ENCODE results near the gene HOXD8.
A peak's percentile ranks its signal among the peaks of the same experiment; 100 is the strongest.

HOXD8 gene

GRCh38 chr2:176158855-176159662, 29.6 kb downstream of the HOXD8 start:
- no peak overlapping the region for H3K14ac ChIP-seq (ENCODE audit: low read length)
- no peak overlapping the region for H2BK15ac ChIP-seq (ENCODE audit: low read length)
- WGBS, 2 donors (ENCODE audit: extremely low coverage in 2 of 2, insufficient read length in 2 of 2, insufficient replicate concordance in 1 of 2), result no CpG with 5 or more reads among the region's 39 CpGs
- H3K9ac ChIP-seq (ENCODE audit: low read depth, low read length, poor library complexity), result no peak overlapping the region
- H3K27me3 ChIP-seq (ENCODE audit: control insufficient read depth in 3 of 3, insufficient read depth in 3 of 3, low read depth in 1 of 3, low read length in 3 of 3), result peaks cover 73 to 100% (median 98%) of the 10 kb centered on the region in 3 experiments
- H2BK12ac ChIP-seq (ENCODE audit: low read length), result no peak overlapping the region
- peak overlapping the region; percentile 82 for H2AFZ ChIP-seq (ENCODE audit: low read length)
- no peak overlapping the region for H3K18ac ChIP-seq (ENCODE audit: low read length)
- no peak for DNase-seq (ENCODE audit: low spot score)
- no peak overlapping the region for H3K4ac ChIP-seq (ENCODE audit: low read length)
- no peak overlapping the region for H4K91ac ChIP-seq (ENCODE audit: low read depth, low read length, poor library complexity)
- H3K4me1 ChIP-seq (ENCODE audit: control insufficient read depth in 2 of 2, insufficient read depth in 1 of 2, low read depth in 1 of 2, low read length in 2 of 2), result peaks cover 0 to 16% of the 10 kb centered on the region in 2 donors
- no peak overlapping the region for H2BK5ac ChIP-seq (ENCODE audit: low read length)
- H3K79me1 ChIP-seq (ENCODE audit: low read depth, low read length), result no peaks in the 10 kb centered on the region
- H3K4me2 ChIP-seq (ENCODE audit: insufficient read depth, low read length, poor library complexity, severe bottlenecking), result no peak overlapping the region
- no peak overlapping the region for H3K4me3 ChIP-seq (ENCODE audit: low read length in 2 of 2)
- H2BK120ac ChIP-seq (ENCODE audit: low read depth, low read length), result no peak overlapping the region
- peaks cover 9 to 13% of the 10 kb centered on the region in 2 donors for H3K9me3 ChIP-seq (replicated peaks in 1 of 2; ENCODE audit: control insufficient read depth in 2 of 2, insufficient read depth in 1 of 2, low read depth in 1 of 2, low read length in 2 of 2)
- peak overlapping the region; percentile 14 for H3K23ac ChIP-seq (ENCODE audit: low read depth, low read length, poor library complexity)
- no peaks in the 10 kb centered on the region for H3K36me3 ChIP-seq (replicated peaks in 1 of 2; ENCODE audit: control insufficient read depth in 2 of 2, insufficient read depth in 2 of 2, low read length in 2 of 2)
- H4K8ac ChIP-seq (ENCODE audit: low read depth, low read length), result no peak overlapping the region
- no peak overlapping the region for H3K27ac ChIP-seq (replicated peaks; ENCODE audit: low read length)
- H2AK5ac ChIP-seq (ENCODE audit: low read depth, low read length), result no peak overlapping the region

DNA sequence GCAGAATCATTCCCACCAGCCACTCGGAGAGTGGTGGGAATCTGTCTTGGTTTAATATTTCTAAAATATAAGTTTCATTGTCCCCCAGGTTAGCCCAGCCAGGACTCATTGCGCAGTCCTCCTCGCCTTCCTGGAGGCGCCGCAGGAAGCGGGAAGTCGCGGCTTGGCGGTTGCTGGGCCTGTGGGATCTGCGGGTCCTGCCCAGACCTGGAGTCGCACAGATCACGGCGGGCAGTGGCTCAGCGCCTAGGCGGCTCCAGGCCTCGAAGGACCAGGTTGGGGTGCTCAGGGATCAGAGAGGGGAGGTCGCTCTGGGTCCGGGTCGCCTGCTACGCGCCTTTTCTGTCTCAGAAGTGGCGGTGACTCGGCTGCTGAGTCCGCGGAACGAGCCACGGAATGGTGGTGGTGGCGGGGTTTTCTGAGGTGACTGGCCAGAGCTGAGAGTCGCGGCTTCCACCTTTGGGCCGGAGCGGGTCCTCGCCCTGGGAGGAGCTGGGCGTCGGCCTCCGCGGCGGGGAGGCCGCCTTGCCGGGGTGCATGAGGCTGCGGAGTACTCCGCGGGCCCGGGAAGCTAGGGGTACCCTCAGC, 30.3 kb downstream of the HOXD8 start:
- H4K8ac ChIP-seq (ENCODE audit: low read depth, low read length), result no peak overlapping the region
- H2BK120ac ChIP-seq (ENCODE audit: low read depth, low read length), result no peak overlapping the region
- no peak overlapping the region for H2BK5ac ChIP-seq (ENCODE audit: low read length)
- peak overlapping the region; percentile 82 for H2AFZ ChIP-seq (ENCODE audit: low read length)
- no peak overlapping the region for H3K14ac ChIP-seq (ENCODE audit: low read length)
- no peak overlapping the region for H3K4ac ChIP-seq (ENCODE audit: low read length)
- no peak overlapping the region for H2AK5ac ChIP-seq (ENCODE audit: low read depth, low read length)
- no peaks in the 10 kb centered on the region for H3K36me3 ChIP-seq (replicated peaks in 1 of 2; ENCODE audit: control insufficient read depth in 2 of 2, insufficient read depth in 2 of 2, low read length in 2 of 2)
- H3K9me3 ChIP-seq (replicated peaks in 1 of 2; ENCODE audit: control insufficient read depth in 2 of 2, insufficient read depth in 1 of 2, low read depth in 1 of 2, low read length in 2 of 2), result peaks cover 13 to 16% of the 10 kb centered on the region in 2 donors
- peak overlapping the region in 1 of 2 donors; percentile 20 for H3K4me3 ChIP-seq (ENCODE audit: low read length in 2 of 2)
- WGBS, 2 donors (ENCODE audit: extremely low coverage in 2 of 2, insufficient read length in 2 of 2, insufficient replicate concordance in 1 of 2), result no CpG with 5 or more reads among the region's 44 CpGs
- H3K4me1 ChIP-seq (ENCODE audit: control insufficient read depth in 2 of 2, insufficient read depth in 1 of 2, low read depth in 1 of 2, low read length in 2 of 2), result peaks cover 0 to 16% of the 10 kb centered on the region in 2 donors
- no peak overlapping the region for H3K9ac ChIP-seq (ENCODE audit: low read depth, low read length, poor library complexity)
- no peak overlapping the region for H3K4me2 ChIP-seq (ENCODE audit: insufficient read depth, low read length, poor library complexity, severe bottlenecking)
- peak overlapping the region; percentile 14 for H3K18ac ChIP-seq (ENCODE audit: low read length)
- DNase-seq (ENCODE audit: low spot score), result no peak
- no peak overlapping the region for H3K27ac ChIP-seq (replicated peaks; ENCODE audit: low read length)
- H2BK15ac ChIP-seq (ENCODE audit: low read length), result no peak overlapping the region
- no peaks in the 10 kb centered on the region for H3K79me1 ChIP-seq (ENCODE audit: low read depth, low read length)
- H2BK12ac ChIP-seq (ENCODE audit: low read length), result no peak overlapping the region
- no peak overlapping the region for H4K91ac ChIP-seq (ENCODE audit: low read depth, low read length, poor library complexity)
- H3K23ac ChIP-seq (ENCODE audit: low read depth, low read length, poor library complexity), result no peak overlapping the region
- H3K27me3 ChIP-seq (ENCODE audit: control insufficient read depth in 3 of 3, insufficient read depth in 3 of 3, low read depth in 1 of 3, low read length in 3 of 3), result peaks cover 76 to 100% (median 99%) of the 10 kb centered on the region in 3 experiments

GRCh38 chr2:176160251-176160985, 30.9 kb downstream of the HOXD8 start:
- Histone ChIP-seq H3K4me1 (ENCODE audit: control insufficient read depth in 2 of 2, insufficient read depth in 1 of 2, low read depth in 1 of 2, low read length in 2 of 2) (peaks cover 0 to 16% of the 10 kb centered on the region in 2 donors), H3K27me3 (ENCODE audit: control insufficient read depth in 3 of 3, insufficient read depth in 3 of 3, low read depth in 1 of 3, low read length in 3 of 3) (peaks cover 80 to 100% (median 99%) of the 10 kb centered on the region in 3 experiments), H4K91ac (ENCODE audit: low read depth, low read length, poor library complexity) (no peak overlapping the region), H3K4me3 (ENCODE audit: low read length in 2 of 2) (no peak overlapping the region), H3K4ac (ENCODE audit: low read length) (no peak overlapping the region), H2AK5ac (ENCODE audit: low read depth, low read length) (no peak overlapping the region), H3K14ac (ENCODE audit: low read length) (no peak overlapping the region), H2BK5ac (ENCODE audit: low read length) (no peak overlapping the region), H3K36me3 (replicated peaks in 1 of 2; ENCODE audit: control insufficient read depth in 2 of 2, insufficient read depth in 2 of 2, low read length in 2 of 2) (no peaks in the 10 kb centered on the region), H3K9ac (ENCODE audit: low read depth, low read length, poor library complexity) (no peak overlapping the region), H2BK12ac (ENCODE audit: low read length) (no peak overlapping the region), H3K23ac (ENCODE audit: low read depth, low read length, poor library complexity) (no peak overlapping the region), H3K4me2 (ENCODE audit: insufficient read depth, low read length, poor library complexity, severe bottlenecking) (no peak overlapping the region), H2AFZ (ENCODE audit: low read length) (peak overlapping the region; percentile 82), H4K8ac (ENCODE audit: low read depth, low read length) (no peak overlapping the region), H2BK120ac (ENCODE audit: low read depth, low read length) (no peak overlapping the region), H3K27ac (replicated peaks; ENCODE audit: low read length) (no peak overlapping the region), H3K9me3 (replicated peaks in 1 of 2; ENCODE audit: control insufficient read depth in 2 of 2, insufficient read depth in 1 of 2, low read depth in 1 of 2, low read length in 2 of 2) (peaks cover 13 to 16% of the 10 kb centered on the region in 2 donors), H3K79me1 (ENCODE audit: low read depth, low read length) (no peaks in the 10 kb centered on the region), H3K18ac (ENCODE audit: low read length) (no peak overlapping the region), H2BK15ac (ENCODE audit: low read length) (no peak overlapping the region)
- WGBS, 2 donors (ENCODE audit: extremely low coverage in 2 of 2, insufficient read length in 2 of 2, insufficient replicate concordance in 1 of 2), result no CpG with 5 or more reads among the region's 50 CpGs
- DNase-seq (ENCODE audit: low spot score), result no peak

All from neuronal stem cell (in vitro differentiated cells).